Myocyte (in vitro differentiated cells): ENCODE data around the gene ADGRV1. TPM values are rescaled to one million over a fixed set of nuclear protein-coding genes. Genes with fewer than 3 reads are reported as not detected.
A peak's percentile ranks its signal among the peaks of the same experiment; 100 is the strongest.
"Not testable (repeated sequence)": the region's sequence is repeated elsewhere in the genome, so short reads cannot be mapped to it uniquely, and the experiment has no call there.

ENCODE experiments used
- DNase-seq: peaks from one replicate; pipeline ENCODE4 v3.0.0-alpha.2; 2012; ENCODE audit warnings: low read depth
- total RNA-seq: library from RNA; depleted of rRNA; stranded (reverse); fragments of >200 nt; gene quantifications from 2 replicates; pipeline ENCODE4 v1.2.3, GENCODE V29; 2014

ADGRV1 gene
- total RNA-seq, 1 donor from 2014 or later = 3.9 TPM

- DNase-seq = no peak
Measured at GRCh38 chr5:91025956-91026355, 467.4 kb downstream of the ADGRV1 start.

DNA sequence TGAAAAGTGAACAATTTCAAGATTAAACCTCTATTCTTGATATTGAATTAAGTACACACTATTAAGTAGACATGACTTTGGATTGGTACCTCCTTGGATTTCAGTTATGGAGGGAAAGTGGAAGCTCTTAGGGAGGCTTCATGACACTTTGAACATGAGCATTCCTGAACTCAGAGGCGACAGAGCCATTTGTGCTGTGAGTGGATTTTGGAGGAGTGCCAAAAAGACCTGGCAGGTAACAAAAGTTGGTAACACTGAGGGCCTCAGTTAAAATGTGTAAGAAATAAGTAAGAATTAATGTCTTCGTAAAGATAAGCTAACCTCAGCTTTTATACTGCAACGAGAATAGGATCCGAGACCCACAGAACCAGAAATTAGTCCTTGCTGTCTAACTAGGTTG, 467.9 kb downstream of the ADGRV1 start:
- DNase-seq = no peak

DNA sequence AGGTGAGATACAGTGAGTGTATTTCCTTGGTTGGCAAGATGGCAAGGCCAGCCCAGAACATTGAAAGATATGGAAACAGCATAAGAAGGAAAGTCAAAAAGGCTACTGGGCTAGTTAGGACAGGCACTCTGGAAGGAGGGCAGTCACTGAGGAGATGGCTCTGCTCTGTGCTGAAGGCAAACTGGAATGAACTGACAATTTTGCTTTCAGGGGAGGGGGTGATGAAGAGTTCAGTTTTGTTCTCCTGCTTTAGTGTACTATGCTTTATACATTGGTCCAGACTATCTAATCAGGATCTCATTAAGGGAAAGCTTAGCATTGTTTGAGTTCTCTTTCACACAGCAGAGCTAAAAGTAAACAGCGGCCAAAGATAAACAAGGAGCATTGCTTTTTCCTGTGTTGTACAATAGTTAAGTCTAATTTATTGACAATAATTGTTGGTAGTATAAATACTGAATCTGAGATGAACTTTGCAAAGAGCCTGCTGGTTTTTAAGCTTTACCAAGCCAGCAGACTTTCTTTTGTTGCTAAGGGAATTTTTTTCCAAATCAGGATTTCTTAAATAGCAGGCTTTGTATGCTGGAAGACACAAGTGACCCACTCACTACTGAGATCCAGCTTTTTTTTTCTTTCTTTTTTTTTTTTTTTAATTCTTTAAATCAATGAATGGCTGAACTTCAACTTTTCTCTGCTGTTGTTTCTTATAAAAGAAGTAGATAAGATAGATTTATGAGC, 469.0 kb downstream of the ADGRV1 start:
- DNase-seq = no peak

- DNase-seq = no peak
Measured at GRCh38 chr5:91028499-91028956, 469.9 kb downstream of the ADGRV1 start.

GRCh38 chr5:91030521-91031401, 472.2 kb downstream of the ADGRV1 start:
- no peak for DNase-seq

GRCh38 chr5:91031402-91031752, 472.8 kb downstream of the ADGRV1 start:
- DNase-seq = no peak

GRCh38 chr5:91032125-91032524, 473.5 kb downstream of the ADGRV1 start:
- DNase-seq = no peak

- DNase-seq = no peak
Measured at GRCh38 chr5:91033370-91033769, 474.8 kb downstream of the ADGRV1 start.

DNA sequence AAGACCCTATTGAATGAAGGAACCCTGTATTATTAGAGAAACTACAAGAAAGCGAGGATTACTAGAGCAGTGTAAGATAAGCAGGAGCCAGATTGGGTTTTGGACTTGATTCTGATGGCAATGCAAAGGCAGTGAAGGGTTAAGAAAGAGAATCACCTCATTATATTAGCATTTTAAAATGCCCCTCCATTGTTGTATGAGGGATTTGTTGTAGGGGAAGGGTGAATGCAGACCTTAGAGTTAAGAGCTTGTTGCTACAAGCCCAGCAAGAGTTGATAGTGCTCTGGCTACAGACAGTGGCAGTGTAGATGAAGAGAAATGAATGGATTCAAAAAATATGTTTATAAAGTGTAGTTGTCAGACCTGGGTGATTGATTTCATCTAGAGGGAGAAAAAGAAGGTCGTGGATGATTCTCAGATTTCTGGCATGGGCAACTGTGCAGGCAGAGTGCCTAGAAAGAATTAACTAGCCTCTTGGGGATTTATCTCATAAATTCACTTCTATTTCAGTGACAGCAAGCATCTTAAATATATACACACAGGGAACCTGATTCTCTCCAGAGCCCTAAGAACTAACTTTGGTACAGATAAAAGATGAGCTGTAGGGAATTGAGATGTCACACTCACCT, 479.7 kb downstream of the ADGRV1 start:
- DNase-seq = peak; percentile 70

DNA sequence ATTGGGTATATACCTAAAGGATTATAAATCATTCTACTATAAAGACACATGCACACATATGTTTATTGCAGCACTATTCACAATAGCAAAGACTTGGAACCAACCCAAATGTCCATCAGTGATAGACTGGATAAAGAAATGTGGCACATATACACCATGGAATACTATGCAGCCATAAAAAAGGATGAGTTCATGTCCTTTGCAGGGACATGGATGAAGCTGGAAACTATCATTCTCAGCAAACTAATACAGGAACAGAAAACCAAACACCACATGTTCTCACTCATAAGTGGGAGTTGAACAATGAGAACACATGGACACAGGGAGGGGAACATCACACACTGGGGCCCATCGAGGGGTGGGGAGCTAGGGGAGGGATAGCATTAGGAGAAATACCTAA, 482.5 kb downstream of the ADGRV1 start:
- DNase-seq = not testable (repeated sequence)

GRCh38 chr5:91042247-91042935, 483.8 kb downstream of the ADGRV1 start:
- no peak for DNase-seq

GRCh38 chr5:91042936-91043255, 484.3 kb downstream of the ADGRV1 start:
- DNase-seq = no peak

DNA sequence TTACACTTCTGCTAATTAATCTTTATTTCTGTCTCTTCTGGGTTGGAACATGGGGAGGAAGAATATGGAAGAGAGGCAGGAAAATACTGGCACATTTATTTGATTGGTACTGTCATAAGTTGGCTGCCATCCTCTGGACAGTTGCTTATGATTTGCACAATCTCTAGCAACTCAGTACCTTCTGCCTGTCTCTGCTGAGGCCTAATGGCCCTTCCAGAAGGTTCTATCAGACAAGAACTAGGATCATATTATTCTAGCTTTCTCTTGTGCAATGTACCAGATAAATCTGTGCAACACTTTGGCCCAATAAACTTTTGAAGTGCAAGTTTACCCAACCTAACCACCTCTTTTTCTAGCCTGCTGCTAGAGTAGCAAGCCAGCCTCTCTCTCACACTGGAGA, 489.5 kb downstream of the ADGRV1 start:
- DNase-seq = no peak

DNA sequence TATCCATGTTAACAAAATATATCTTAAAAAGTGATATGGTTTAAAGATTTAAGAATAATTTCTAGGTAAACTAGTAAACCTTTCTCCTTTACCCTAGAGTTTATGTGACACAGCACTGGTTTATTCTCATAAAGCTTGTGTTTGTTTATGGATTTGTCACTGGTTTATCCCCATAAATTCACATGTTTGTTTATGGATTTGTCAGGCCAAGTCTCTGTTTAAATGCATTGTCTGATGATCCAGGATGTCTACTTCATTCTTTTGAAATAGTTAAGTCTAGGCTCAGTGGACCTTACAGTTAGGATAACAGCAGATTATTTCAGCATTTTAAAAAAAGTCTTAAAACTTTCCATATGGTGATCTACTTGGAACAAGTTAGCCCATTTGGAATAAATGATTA, 490.5 kb downstream of the ADGRV1 start:
- DNase-seq = no peak

DNA sequence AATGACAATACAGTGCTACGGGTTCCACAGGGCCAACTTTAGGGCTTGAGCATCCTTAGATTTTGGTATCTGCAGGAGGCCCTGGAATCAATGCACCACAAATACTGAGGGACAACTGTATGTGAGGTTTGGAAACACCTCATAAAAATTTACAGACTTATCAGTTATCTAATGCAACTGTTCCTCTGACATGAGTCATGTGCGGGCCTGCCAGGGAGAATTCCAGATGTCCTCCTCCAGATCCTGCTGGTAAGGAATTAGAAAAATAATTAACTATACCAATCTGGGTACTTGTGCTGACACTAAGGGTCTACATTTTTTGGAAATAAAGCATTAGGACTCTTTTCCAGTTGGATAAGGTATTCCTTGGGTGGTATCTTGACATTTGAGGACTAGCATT, 491.2 kb downstream of the ADGRV1 start:
- peak; percentile 25 for DNase-seq

DNA sequence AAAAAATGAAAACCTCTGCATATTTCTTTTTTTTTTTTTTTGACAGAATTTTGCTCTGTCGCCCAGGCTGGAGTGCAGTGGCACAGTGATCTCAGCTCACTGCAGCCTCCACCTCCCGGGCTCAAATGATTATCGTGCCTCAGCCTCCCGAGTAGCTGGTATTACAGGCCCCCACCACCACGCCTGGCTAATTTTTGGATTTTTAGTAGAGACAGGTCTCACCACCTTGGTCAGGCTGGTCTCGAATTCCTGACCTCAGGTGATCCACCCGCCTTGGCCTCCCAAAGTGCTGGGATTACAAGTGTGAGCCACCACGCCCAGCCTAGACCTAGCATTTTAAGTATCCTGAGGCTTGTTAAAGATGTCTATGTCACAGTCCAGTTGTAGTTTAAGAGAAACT, 493.8 kb downstream of the ADGRV1 start:
- not testable (repeated sequence) for DNase-seq

- no peak for DNase-seq
Measured at GRCh38 chr5:91052977-91053740, 494.6 kb downstream of the ADGRV1 start.

DNA sequence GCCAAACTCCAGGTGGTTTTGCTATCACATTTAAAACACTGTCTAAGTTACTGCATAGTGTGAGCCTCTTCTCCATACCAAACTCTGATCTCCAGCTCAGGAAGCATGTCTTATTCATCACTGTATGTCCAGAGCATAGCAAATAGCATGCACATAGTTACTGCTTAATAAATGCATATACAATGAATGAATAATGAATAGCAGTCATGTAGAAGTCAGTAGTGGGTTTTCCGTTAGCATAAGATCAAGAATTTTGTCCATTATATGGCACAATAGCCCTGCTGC, 495.1 kb downstream of the ADGRV1 start:
- no peak for DNase-seq

DNA sequence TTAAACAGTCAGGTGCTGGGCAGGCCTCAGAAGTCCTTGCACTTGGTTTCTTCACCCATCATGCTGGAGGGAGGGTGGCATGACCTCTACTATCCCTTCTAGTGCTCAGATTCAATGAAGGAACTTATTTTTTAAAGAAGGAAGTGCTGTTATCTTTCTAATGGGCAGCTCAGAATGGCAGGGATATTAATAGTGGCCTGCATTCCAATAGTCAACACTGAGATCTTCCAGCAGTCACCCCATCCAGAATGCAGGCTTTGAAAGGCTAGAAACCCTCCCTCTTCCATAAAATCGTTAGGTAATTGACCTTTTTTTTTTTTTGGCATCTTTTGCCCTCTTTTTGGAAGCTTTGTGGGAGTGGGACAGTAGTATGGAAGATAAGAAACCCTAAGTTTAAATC, 499.6 kb downstream of the ADGRV1 start:
- no peak for DNase-seq

- DNase-seq = no peak
Measured at GRCh38 chr5:91058575-91058974, 500.0 kb downstream of the ADGRV1 start.

DNA sequence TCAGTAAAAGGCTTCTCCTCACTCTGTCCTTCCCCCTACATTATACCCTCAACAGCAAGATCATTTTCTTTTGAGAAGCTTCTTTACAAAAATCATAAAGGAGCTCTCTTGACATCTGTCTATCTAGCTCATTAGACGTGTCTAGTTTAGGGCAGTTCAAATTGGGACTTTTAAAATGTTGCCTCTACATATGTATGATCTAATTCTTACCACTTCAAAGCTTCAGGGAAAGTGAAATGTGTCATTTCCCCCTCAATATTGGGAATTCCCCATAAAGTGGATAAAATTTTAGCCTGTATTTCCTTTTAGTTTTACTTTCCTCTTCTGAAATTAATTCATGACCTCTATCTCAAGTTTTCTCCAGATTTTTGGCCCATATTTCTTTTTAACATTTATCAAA, 500.8 kb downstream of the ADGRV1 start:
- no peak for DNase-seq
